Endothelial cell of umbilical vein (primary cell): Measurements from ENCODE around the gene CTSF.

ENCODE experiments used
- CTCF ChIP-seq, 2 donors: IDR thresholded peaks; 1 replicate in 1 of 2; 2 replicates in 1 of 2; pipeline ENCODE4 v1.5.1; 2011; ENCODE audit warnings: low read length in 2 of 2, mild to moderate bottlenecking in 2 of 2, moderate library complexity in 2 of 2, control low read depth in 1 of 2, inconsistent platforms in 1 of 2, low read depth in 1 of 2; ENCODE audit not compliant: insufficient read depth in 1 of 2; ENCODE audit errors: extremely low read depth in 1 of 2
- EZH2 ChIP-seq: IDR thresholded peaks from 2 replicates; pipeline ENCODE4 v1.6.1; 2012; ENCODE audit warnings: borderline replicate concordance, low read depth, mild to moderate bottlenecking, moderate library complexity, low read length, inconsistent platforms; ENCODE audit not compliant: severe bottlenecking
- GATA2 ChIP-seq: IDR thresholded peaks from 2 replicates; pipeline ENCODE4 v1.7.0; 2011; ENCODE audit warnings: low read depth, mild to moderate bottlenecking, moderate library complexity, mixed read lengths, low read length; ENCODE audit not compliant: insufficient read length, insufficient read depth
- JUN ChIP-seq: IDR thresholded peaks from 2 replicates; pipeline ENCODE4 v1.6.1; 2011; ENCODE audit warnings: borderline replicate concordance, low read depth; ENCODE audit not compliant: insufficient read length, insufficient read depth
- POLR2A ChIP-seq: IDR thresholded peaks from 2 replicates; pipeline ENCODE4 v1.6.1; 2012; ENCODE audit warnings: low read depth, mild to moderate bottlenecking, control low read depth, low read length
- POLR2AphosphoS5 ChIP-seq: IDR thresholded peaks from 2 replicates; pipeline ENCODE4 v1.6.1; 2012; ENCODE audit warnings: low read depth, mild to moderate bottlenecking, control low read depth, low read length, moderate library complexity; ENCODE audit not compliant: insufficient read depth
- TF ChIP-seq, protein P1 (sequence below): IDR thresholded peaks from 2 replicates; pipeline ENCODE4 v1.6.1; 2011; ENCODE audit not compliant: insufficient read depth, insufficient read length

- TF ChIP-seq CTCF (IDR thresholded peaks at IDR 0.05; ENCODE audit: extremely low read depth in 1 of 2, insufficient read depth in 1 of 2, low read depth in 1 of 2, low read length in 2 of 2), result no peak
- TF ChIP-seq JUN, result no peak
- no peak for TF ChIP-seq POLR2AphosphoS5
- no peak for TF ChIP-seq GATA2
- no peak for TF ChIP-seq EZH2
- no peak for TF ChIP-seq POLR2A
- TF ChIP-seq, protein P1, sequence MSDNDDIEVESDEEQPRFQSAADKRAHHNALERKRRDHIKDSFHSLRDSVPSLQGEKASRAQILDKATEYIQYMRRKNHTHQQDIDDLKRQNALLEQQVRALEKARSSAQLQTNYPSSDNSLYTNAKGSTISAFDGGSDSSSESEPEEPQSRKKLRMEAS, result no peak
Observed at GRCh38 chr11:66530927-66531709, 37.3 kb downstream of the CTSF start.
